Fibroblast of mammary gland (primary cell): ENCODE measurements around the gene TMEM88.

Experiments used
- DNase-seq: peaks from one replicate; pipeline ENCODE4 v3.0.0-alpha.2; 2010; ENCODE audit warnings: low read depth
- H3K4me3 ChIP-seq: 2 replicates; pipeline ENCODE4 v1.5.1; 2011; ENCODE audit warnings: low read depth, mild to moderate bottlenecking, low read length, moderate library complexity; ENCODE audit not compliant: control insufficient read depth
- TF ChIP-seq, protein P1 (sequence below): conservative IDR thresholded peaks from 2 replicates; pipeline ENCODE4 v1.5.1; 2011; ENCODE audit warnings: low read depth, low read length, inconsistent platforms; ENCODE audit not compliant: control insufficient read depth, insufficient read depth

TMEM88 gene

DNA sequence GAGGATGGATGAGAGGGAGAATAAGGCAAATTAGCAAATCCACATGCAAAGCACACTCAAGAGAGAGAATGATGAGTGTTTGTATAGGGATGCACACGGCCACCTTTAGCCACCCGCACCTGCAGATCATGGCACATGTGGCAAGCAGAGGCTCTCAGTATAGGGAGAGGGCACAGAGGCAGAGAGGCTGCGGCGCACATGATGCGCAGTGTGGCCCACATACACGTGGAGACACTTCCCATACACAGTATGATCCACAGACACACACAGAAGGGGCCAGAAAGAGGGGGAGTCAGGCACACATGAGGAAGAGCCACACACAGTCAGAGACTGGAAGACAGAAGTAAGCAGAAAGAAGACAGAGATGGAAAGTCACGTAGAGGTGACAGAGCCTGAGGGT lies 27.2 kb downstream of the TMEM88 start:
- TF ChIP-seq, protein P1, sequence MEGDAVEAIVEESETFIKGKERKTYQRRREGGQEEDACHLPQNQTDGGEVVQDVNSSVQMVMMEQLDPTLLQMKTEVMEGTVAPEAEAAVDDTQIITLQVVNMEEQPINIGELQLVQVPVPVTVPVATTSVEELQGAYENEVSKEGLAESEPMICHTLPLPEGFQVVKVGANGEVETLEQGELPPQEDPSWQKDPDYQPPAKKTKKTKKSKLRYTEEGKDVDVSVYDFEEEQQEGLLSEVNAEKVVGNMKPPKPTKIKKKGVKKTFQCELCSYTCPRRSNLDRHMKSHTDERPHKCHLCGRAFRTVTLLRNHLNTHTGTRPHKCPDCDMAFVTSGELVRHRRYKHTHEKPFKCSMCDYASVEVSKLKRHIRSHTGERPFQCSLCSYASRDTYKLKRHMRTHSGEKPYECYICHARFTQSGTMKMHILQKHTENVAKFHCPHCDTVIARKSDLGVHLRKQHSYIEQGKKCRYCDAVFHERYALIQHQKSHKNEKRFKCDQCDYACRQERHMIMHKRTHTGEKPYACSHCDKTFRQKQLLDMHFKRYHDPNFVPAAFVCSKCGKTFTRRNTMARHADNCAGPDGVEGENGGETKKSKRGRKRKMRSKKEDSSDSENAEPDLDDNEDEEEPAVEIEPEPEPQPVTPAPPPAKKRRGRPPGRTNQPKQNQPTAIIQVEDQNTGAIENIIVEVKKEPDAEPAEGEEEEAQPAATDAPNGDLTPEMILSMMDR: no peak
- DNase-seq: no peak
- no peak overlapping the region for H3K4me3 ChIP-seq

DNA sequence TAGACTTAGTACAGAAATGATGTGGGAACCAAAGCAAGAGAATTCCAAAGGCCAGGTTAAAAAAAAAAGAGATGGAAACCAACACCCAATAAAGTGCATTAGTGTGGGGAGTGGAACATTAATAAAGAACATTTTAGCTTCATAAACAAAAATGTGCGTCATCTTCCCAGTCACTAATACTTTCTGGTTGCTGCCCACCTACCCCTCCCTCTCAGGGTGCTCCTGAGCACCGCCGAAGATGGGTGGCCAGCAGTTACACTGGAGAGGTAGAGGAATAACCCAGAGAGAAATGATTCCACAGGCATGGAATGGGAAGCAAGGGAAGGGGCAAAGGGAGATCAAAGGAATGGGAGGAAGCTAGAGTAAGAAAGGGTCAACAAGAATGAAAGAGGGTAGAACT lies 27.8 kb downstream of the TMEM88 start:
- H3K4me3 ChIP-seq: peak overlapping the region; percentile 15
- no peak for DNase-seq
- TF ChIP-seq, protein P1: no peak

DNA sequence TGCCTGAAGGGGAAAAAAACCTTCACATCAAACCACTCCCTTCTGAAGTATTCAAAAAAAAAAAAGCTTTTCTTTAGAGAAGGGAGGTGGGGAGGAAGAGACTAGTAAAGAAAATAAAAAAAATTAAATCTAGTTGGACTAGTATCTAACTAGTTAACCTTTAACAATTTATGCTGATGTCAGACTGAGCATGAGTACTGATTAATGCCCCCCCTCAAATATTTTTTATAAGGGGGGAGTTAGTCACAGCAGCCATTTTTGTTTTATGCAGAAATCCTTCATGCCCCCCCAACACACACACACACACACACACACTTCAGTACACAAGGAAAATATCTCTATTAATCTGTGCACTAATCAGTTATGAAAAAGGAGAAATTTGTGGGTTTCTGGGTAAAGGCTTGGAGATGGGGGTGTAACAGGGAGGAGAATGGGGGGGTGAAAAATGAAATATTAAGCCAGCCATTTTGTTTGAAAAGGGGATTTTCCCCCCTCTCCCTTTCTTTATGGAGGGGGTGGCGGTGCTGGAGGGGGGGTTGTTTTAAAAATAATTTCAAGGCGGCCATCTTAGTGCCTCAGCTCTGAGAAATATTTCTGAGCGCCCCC lies 29.0 kb downstream of the TMEM88 start:
- TF ChIP-seq, protein P1: no peak
- H3K4me3 ChIP-seq: peak overlapping the region; percentile 55
- DNase-seq: peak; percentile 45

DNA sequence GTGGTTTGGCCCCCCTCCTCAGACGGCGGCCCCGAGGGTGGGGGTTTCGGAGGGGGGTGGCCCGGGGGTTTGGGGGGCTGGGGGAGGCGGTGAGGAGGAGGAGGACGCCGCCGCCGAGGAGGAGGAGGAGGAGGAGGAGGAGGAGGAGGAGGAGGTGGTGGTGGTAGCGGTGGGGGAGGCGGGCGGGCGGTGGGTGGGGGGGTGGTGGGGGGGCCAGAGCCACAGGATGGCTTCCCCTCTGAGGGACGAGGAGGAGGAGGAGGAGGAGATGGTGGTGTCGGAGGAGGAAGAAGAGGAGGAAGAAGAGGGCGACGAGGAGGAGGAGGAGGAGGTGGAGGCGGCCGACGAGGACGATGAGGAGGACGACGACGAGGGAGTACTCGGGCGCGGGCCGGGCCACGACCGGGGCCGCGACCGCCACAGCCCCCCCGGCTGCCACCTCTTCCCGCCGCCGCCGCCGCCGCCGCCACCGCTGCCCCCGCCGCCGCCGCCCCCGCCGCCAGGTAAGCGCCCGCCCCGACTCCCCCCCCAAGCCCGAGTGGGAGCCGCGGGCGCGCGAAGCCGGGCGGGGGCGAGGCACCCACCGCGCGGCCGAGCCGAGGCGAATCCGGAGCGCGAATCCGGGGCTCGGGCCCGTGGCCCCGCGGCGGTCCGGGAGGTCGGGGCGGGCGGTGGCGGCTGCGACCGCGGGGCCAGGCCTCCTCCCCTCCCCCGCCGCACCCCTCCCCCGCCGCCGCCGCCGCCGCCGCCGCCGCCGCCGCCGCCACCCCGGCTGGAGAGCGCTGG lies 29.9 kb downstream of the TMEM88 start:
- TF ChIP-seq, protein P1: no peak
- no peak for DNase-seq
- H3K4me3 ChIP-seq: peak overlapping the region; percentile 75

DNA sequence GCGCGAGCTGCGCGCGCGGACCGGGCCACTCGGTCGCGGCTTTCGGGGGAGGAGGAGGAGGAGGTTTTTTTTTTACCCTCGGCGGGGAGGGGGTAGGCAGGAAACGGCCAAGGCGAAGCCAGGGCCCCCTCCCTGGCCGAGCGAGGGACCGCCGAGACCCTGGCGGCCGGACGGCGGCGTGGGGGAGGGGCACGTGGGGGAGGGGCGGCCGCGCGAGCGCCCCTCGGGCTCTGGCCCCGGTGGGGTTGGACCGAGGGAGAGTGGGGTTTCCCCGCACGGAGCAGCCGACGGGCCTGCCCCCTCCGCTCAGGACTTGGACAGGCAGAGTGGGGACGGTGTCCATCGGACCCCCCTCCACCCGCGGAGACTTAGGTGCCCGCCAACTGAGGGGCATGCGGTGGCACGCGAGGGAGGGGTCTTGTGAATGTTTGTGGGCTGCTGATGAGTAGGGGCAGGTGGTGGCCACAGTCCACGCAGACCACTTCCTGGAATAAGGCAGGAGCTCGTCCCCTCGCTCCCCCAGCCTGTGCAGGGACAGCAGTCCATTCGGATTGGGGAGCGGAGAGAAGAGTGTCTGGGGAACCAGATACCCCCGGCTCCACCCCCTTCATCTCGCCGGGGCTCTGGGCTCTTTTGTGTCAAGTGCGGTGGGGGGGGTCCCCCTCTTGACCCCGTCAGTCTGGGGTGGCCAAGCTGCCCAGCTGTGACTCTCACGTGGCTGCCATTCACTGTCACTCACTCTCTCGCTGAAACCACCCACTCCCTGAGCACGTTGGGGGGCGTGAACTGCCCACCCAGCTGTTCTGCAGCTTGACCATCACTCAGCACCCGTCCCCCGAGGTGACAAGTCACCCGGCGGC lies 30.7 kb downstream of the TMEM88 start:
- peak overlapping the region; percentile 75 for H3K4me3 ChIP-seq
- no peak for DNase-seq
- TF ChIP-seq, protein P1: no peak

DNA sequence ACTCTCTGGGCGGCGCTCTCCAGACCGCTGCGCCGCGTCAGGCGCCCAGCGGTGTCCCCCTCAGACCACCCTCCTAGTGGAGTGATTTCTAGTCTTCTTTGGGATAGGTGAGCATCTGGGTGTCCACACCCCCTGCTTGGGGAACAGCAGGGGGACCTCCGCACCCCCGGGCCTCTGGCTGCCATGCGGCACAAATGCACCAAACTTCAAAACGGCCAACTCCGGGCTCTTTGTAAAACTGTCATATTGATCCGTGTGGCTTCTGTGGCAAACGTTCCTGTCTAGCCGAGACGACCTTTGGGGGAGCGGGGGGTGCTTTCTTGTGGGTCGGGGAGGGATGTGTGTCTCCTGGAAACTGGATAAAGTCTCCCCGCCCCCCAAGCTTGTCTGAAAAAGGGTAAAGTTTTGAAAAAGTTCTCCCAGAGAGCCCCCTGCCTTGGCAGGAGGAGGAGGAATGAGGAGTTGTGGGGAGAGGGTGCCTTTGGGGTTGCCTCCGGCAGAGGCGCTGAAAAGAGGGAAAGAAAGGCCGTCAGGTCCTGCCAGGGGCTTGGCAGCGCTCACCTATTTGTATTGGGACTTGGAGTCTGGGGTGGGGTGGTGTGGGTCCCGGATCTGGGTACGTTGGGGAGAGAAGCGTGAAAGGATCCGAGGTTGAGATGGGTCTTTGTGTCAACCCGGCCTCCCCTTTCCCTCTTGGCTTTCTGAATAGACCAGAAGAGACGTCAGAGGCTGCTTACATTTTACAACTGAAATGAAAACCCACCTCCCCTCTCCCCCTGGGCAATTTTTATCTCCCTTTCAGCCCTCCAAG lies 31.6 kb downstream of the TMEM88 start:
- H3K4me3 ChIP-seq: peak overlapping the region; percentile 75
- TF ChIP-seq, protein P1: no peak
- no peak for DNase-seq
